ENCODE data around the gene PANX1.
A peak's percentile ranks its signal among the peaks of the same experiment; 100 is the strongest.

Gene PANX1

GRCh38 chr11:94128291-94128745, 323 bp upstream of the PANX1 start:
- peak overlapping the region; percentile 81 for H3K4me3 ChIP-seq (ENCODE audit: low read depth, low read length)
- peak overlapping the region; percentile 58 for H2AFZ ChIP-seq (ENCODE audit: low read length, unreplicated experiment)
- H3K27ac ChIP-seq (ENCODE audit: low read depth, low read length) = peak overlapping the region; percentile 92
- peaks cover 59% of the 10 kb centered on the region for H3K79me2 ChIP-seq (ENCODE audit: control insufficient read depth, insufficient read depth, low read length, unreplicated experiment)
- H3K36me3 ChIP-seq (ENCODE audit: insufficient read depth, low read length) = no peaks in the 10 kb centered on the region
- H3K27me3 ChIP-seq (ENCODE audit: insufficient read depth, low read length) = no peaks in the 10 kb centered on the region
- peaks cover 31% of the 10 kb centered on the region for H3K4me1 ChIP-seq (ENCODE audit: control insufficient read depth, insufficient read depth, low read length, unreplicated experiment)

GRCh38 chr11:94129512-94130297, 1.1 kb downstream of the PANX1 start:
- H3K36me3 ChIP-seq (ENCODE audit: insufficient read depth, low read length) = no peaks in the 10 kb centered on the region
- peak overlapping the region; percentile 92 for H3K27ac ChIP-seq (ENCODE audit: low read depth, low read length)
- H3K27me3 ChIP-seq (ENCODE audit: insufficient read depth, low read length) = no peaks in the 10 kb centered on the region
- peak overlapping the region; percentile 81 for H3K4me3 ChIP-seq (ENCODE audit: low read depth, low read length)
- peak overlapping the region; percentile 71 for H2AFZ ChIP-seq (ENCODE audit: low read length, unreplicated experiment)
- peaks cover 43% of the 10 kb centered on the region for H3K4me1 ChIP-seq (ENCODE audit: control insufficient read depth, insufficient read depth, low read length, unreplicated experiment)
- H3K79me2 ChIP-seq (ENCODE audit: control insufficient read depth, insufficient read depth, low read length, unreplicated experiment) = peaks cover 73% of the 10 kb centered on the region

- no peaks in the 10 kb centered on the region for H3K36me3 ChIP-seq (ENCODE audit: insufficient read depth, low read length)
- H3K79me2 ChIP-seq (ENCODE audit: control insufficient read depth, insufficient read depth, low read length, unreplicated experiment) = peaks cover 76% of the 10 kb centered on the region
- H3K4me1 ChIP-seq (ENCODE audit: control insufficient read depth, insufficient read depth, low read length, unreplicated experiment) = peaks cover 49% of the 10 kb centered on the region
Measured at GRCh38 chr11:94130298-94131046, 1.8 kb downstream of the PANX1 start.

GRCh38 chr11:94131047-94131717, 2.5 kb downstream of the PANX1 start:
- Histone ChIP-seq H3K4me3 (ENCODE audit: low read depth, low read length) (peak overlapping the region; percentile 81), H3K36me3 (ENCODE audit: insufficient read depth, low read length) (no peaks in the 10 kb centered on the region), H3K27ac (ENCODE audit: low read depth, low read length) (peak overlapping the region; percentile 92), H3K4me1 (ENCODE audit: control insufficient read depth, insufficient read depth, low read length, unreplicated experiment) (peaks cover 53% of the 10 kb centered on the region), H3K27me3 (ENCODE audit: insufficient read depth, low read length) (no peaks in the 10 kb centered on the region), H2AFZ (ENCODE audit: low read length, unreplicated experiment) (no peak overlapping the region), H3K79me2 (ENCODE audit: control insufficient read depth, insufficient read depth, low read length, unreplicated experiment) (peaks cover 76% of the 10 kb centered on the region)

More at GRCh38 chr11:94130298-94131046, 1.8 kb downstream of the PANX1 start:
- no peak overlapping the region for H2AFZ ChIP-seq (ENCODE audit: low read length, unreplicated experiment)
- peak overlapping the region; percentile 81 for H3K4me3 ChIP-seq (ENCODE audit: low read depth, low read length)
- no peaks in the 10 kb centered on the region for H3K27me3 ChIP-seq (ENCODE audit: insufficient read depth, low read length)
- H3K27ac ChIP-seq (ENCODE audit: low read depth, low read length) = peak overlapping the region; percentile 92

- H3K27me3 ChIP-seq (ENCODE audit: insufficient read depth, low read length) = no peaks in the 10 kb centered on the region
- H3K27ac ChIP-seq (ENCODE audit: low read depth, low read length) = peak overlapping the region; percentile 92
- H3K4me1 ChIP-seq (ENCODE audit: control insufficient read depth, insufficient read depth, low read length, unreplicated experiment) = peaks cover 56% of the 10 kb centered on the region
- H3K36me3 ChIP-seq (ENCODE audit: insufficient read depth, low read length) = no peaks in the 10 kb centered on the region
- peak overlapping the region; percentile 81 for H3K4me3 ChIP-seq (ENCODE audit: low read depth, low read length)
- H2AFZ ChIP-seq (ENCODE audit: low read length, unreplicated experiment) = no peak overlapping the region
- H3K79me2 ChIP-seq (ENCODE audit: control insufficient read depth, insufficient read depth, low read length, unreplicated experiment) = peaks cover 75% of the 10 kb centered on the region
Measured at GRCh38 chr11:94131718-94132115, 3.1 kb downstream of the PANX1 start.

GRCh38 chr11:94132152-94132558, 3.5 kb downstream of the PANX1 start:
- no peaks in the 10 kb centered on the region for H3K27me3 ChIP-seq (ENCODE audit: insufficient read depth, low read length)
- H3K4me1 ChIP-seq (ENCODE audit: control insufficient read depth, insufficient read depth, low read length, unreplicated experiment) = peaks cover 60% of the 10 kb centered on the region
- no peak overlapping the region for H2AFZ ChIP-seq (ENCODE audit: low read length, unreplicated experiment)
- H3K27ac ChIP-seq (ENCODE audit: low read depth, low read length) = peak overlapping the region; percentile 92
- H3K79me2 ChIP-seq (ENCODE audit: control insufficient read depth, insufficient read depth, low read length, unreplicated experiment) = peaks cover 75% of the 10 kb centered on the region
- no peaks in the 10 kb centered on the region for H3K36me3 ChIP-seq (ENCODE audit: insufficient read depth, low read length)
- H3K4me3 ChIP-seq (ENCODE audit: low read depth, low read length) = peak overlapping the region; percentile 81

GRCh38 chr11:94132823-94133408, 4.3 kb downstream of the PANX1 start:
- H3K27me3 ChIP-seq (ENCODE audit: insufficient read depth, low read length) = no peaks in the 10 kb centered on the region
- peaks cover 74% of the 10 kb centered on the region for H3K79me2 ChIP-seq (ENCODE audit: control insufficient read depth, insufficient read depth, low read length, unreplicated experiment)
- H3K27ac ChIP-seq (ENCODE audit: low read depth, low read length) = no peak overlapping the region
- no peaks in the 10 kb centered on the region for H3K36me3 ChIP-seq (ENCODE audit: insufficient read depth, low read length)
- no peak overlapping the region for H3K4me3 ChIP-seq (ENCODE audit: low read depth, low read length)
- peaks cover 57% of the 10 kb centered on the region for H3K4me1 ChIP-seq (ENCODE audit: control insufficient read depth, insufficient read depth, low read length, unreplicated experiment)
- no peak overlapping the region for H2AFZ ChIP-seq (ENCODE audit: low read length, unreplicated experiment)

GRCh38 chr11:94133752-94134151, 5.1 kb downstream of the PANX1 start:
- no peaks in the 10 kb centered on the region for H3K27me3 ChIP-seq (ENCODE audit: insufficient read depth, low read length)
- H3K79me2 ChIP-seq (ENCODE audit: control insufficient read depth, insufficient read depth, low read length, unreplicated experiment) = peaks cover 77% of the 10 kb centered on the region

GRCh38 chr11:94134651-94135512, 6.2 kb downstream of the PANX1 start:
- peaks cover 80% of the 10 kb centered on the region for H3K79me2 ChIP-seq (ENCODE audit: control insufficient read depth, insufficient read depth, low read length, unreplicated experiment)
- no peaks in the 10 kb centered on the region for H3K36me3 ChIP-seq (ENCODE audit: insufficient read depth, low read length)
- no peaks in the 10 kb centered on the region for H3K27me3 ChIP-seq (ENCODE audit: insufficient read depth, low read length)
- no peak overlapping the region for H2AFZ ChIP-seq (ENCODE audit: low read length, unreplicated experiment)
- peak overlapping the region; percentile 88 for H3K27ac ChIP-seq (ENCODE audit: low read depth, low read length)
- H3K4me1 ChIP-seq (ENCODE audit: control insufficient read depth, insufficient read depth, low read length, unreplicated experiment) = peaks cover 67% of the 10 kb centered on the region
- peak overlapping the region; percentile 68 for H3K4me3 ChIP-seq (ENCODE audit: low read depth, low read length)

More at GRCh38 chr11:94133752-94134151, 5.1 kb downstream of the PANX1 start:
- no peak overlapping the region for H3K27ac ChIP-seq (ENCODE audit: low read depth, low read length)
- H3K4me1 ChIP-seq (ENCODE audit: control insufficient read depth, insufficient read depth, low read length, unreplicated experiment) = peaks cover 58% of the 10 kb centered on the region
- no peaks in the 10 kb centered on the region for H3K36me3 ChIP-seq (ENCODE audit: insufficient read depth, low read length)
- no peak overlapping the region for H3K4me3 ChIP-seq (ENCODE audit: low read depth, low read length)
- H2AFZ ChIP-seq (ENCODE audit: low read length, unreplicated experiment) = no peak overlapping the region
